HEK293 (cell line): ENCODE data around the gene PTPRN2.

ENCODE experiments used
- BCL11A ChIP-seq: fragments of 450-650 bp; formaldehyde crosslinking; IDR thresholded peaks from 2 replicates; pipeline ENCODE4 v1.5.1; 2016; ENCODE audit warnings: low read depth, missing biosample characterization, missing genetic modification characterization
- ZNF138 ChIP-seq: fragments of 450-650 bp; formaldehyde crosslinking; IDR thresholded peaks from 2 replicates; pipeline ENCODE4 v1.5.1; 2016; ENCODE audit warnings: missing biosample characterization, missing genetic modification characterization, borderline replicate concordance
- ZNF174 ChIP-seq: fragments of 450-650 bp; formaldehyde crosslinking; IDR thresholded peaks from 2 replicates; pipeline ENCODE4 v1.5.0; 2017; ENCODE audit warnings: missing biosample characterization, mild to moderate bottlenecking, missing genetic modification characterization
- ZNF274 ChIP-seq, 2 experiments: fragments of 200-500 bp in 1 of 2; fragments of 450-650 bp in 1 of 2; sonication (Bioruptor generic) in 1 of 2; formaldehyde crosslinking in 1 of 2; IDR thresholded peaks; 2 replicates each; pipeline versions ENCODE4 v1.5.1 to v1.6.1; 2014 to 2016; ENCODE audit warnings: borderline replicate concordance in 1 of 2, inconsistent platforms in 1 of 2, low read length in 1 of 2, missing biosample characterization in 1 of 2, missing genetic modification characterization in 1 of 2
- ZNF354C ChIP-seq: fragments of 450-650 bp; formaldehyde crosslinking; IDR thresholded peaks from 2 replicates; pipeline ENCODE4 v1.5.1; 2016; ENCODE audit warnings: missing biosample characterization, missing genetic modification characterization, low read depth, borderline replicate concordance
- ZNF704 ChIP-seq: fragments of 450-650 bp; formaldehyde crosslinking; IDR thresholded peaks from 2 replicates; pipeline ENCODE4 v1.5.1; 2016; ENCODE audit warnings: missing biosample characterization, missing genetic modification characterization
- ZNF747 ChIP-seq: fragments of 450-650 bp; formaldehyde crosslinking; IDR thresholded peaks from 2 replicates; pipeline ENCODE4 v1.5.1; 2016; ENCODE audit warnings: missing biosample characterization, missing genetic modification characterization
- ZNF768 ChIP-seq: fragments of 450-650 bp; formaldehyde crosslinking; IDR thresholded peaks from 2 replicates; pipeline ENCODE4 v1.5.1; 2018; ENCODE audit warnings: missing biosample characterization, mild to moderate bottlenecking, missing genetic modification characterization
- TF ChIP-seq, protein P1 (sequence below): fragments of 450-650 bp; formaldehyde crosslinking; IDR thresholded peaks from 2 replicates; pipeline ENCODE4 v1.5.1; 2016; ENCODE audit warnings: missing biosample characterization, missing genetic modification characterization
- TF ChIP-seq, protein P2 (sequence below): fragments of 450-650 bp; formaldehyde crosslinking; IDR thresholded peaks from 2 replicates; pipeline ENCODE4 v1.5.1; 2016; ENCODE audit warnings: missing biosample characterization, missing genetic modification characterization, low read depth

GRCh38 chr7:158085741-158086695 is 501.6 kb downstream of the PTPRN2 start:
- TF ChIP-seq, protein P1, sequence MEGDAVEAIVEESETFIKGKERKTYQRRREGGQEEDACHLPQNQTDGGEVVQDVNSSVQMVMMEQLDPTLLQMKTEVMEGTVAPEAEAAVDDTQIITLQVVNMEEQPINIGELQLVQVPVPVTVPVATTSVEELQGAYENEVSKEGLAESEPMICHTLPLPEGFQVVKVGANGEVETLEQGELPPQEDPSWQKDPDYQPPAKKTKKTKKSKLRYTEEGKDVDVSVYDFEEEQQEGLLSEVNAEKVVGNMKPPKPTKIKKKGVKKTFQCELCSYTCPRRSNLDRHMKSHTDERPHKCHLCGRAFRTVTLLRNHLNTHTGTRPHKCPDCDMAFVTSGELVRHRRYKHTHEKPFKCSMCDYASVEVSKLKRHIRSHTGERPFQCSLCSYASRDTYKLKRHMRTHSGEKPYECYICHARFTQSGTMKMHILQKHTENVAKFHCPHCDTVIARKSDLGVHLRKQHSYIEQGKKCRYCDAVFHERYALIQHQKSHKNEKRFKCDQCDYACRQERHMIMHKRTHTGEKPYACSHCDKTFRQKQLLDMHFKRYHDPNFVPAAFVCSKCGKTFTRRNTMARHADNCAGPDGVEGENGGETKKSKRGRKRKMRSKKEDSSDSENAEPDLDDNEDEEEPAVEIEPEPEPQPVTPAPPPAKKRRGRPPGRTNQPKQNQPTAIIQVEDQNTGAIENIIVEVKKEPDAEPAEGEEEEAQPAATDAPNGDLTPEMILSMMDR = no peak
- no peak for TF ChIP-seq ZNF704 (tag by site-specific recombination)
- no peak for TF ChIP-seq ZNF138
- TF ChIP-seq ZNF174 (tag by site-specific recombination) = no peak
- TF ChIP-seq ZNF747 = no peak
- TF ChIP-seq ZNF274 (IDR thresholded peaks at IDR 0.05; ENCODE audit: low read length) = no peak
- TF ChIP-seq ZNF274 (tag by site-specific recombination; IDR thresholded peaks at IDR 0.05; ENCODE audit: borderline replicate concordance) = no peak
- no peak for TF ChIP-seq BCL11A (tag by site-specific recombination)
- TF ChIP-seq, protein P2, sequence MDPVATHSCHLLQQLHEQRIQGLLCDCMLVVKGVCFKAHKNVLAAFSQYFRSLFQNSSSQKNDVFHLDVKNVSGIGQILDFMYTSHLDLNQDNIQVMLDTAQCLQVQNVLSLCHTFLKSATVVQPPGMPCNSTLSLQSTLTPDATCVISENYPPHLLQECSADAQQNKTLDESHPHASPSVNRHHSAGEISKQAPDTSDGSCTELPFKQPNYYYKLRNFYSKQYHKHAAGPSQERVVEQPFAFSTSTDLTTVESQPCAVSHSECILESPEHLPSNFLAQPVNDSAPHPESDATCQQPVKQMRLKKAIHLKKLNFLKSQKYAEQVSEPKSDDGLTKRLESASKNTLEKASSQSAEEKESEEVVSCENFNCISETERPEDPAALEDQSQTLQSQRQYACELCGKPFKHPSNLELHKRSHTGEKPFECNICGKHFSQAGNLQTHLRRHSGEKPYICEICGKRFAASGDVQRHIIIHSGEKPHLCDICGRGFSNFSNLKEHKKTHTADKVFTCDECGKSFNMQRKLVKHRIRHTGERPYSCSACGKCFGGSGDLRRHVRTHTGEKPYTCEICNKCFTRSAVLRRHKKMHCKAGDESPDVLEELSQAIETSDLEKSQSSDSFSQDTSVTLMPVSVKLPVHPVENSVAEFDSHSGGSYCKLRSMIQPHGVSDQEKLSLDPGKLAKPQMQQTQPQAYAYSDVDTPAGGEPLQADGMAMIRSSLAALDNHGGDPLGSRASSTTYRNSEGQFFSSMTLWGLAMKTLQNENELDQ (tag by site-specific recombination) = no peak
- no peak for TF ChIP-seq ZNF768 (tag by site-specific recombination)
- TF ChIP-seq ZNF354C (tag by site-specific recombination) = no peak
